IMR-90 (cell line): ENCODE results near the gene RAB9A.

Experiments
- CEBPB ChIP-seq: IDR thresholded peaks from 2 replicates; pipeline ENCODE4 v1.6.1; 2012; ENCODE audit warnings: low read depth, low read length, improper control_type of control experiment
- CTCF ChIP-seq: conservative IDR thresholded peaks from 2 replicates; pipeline ENCODE4 v1.5.1; 2012; ENCODE audit warnings: mild to moderate bottlenecking, low read depth, low read length, improper control_type of control experiment
- MAFK ChIP-seq: IDR thresholded peaks from 2 replicates; pipeline ENCODE4 v1.6.1; 2012; ENCODE audit warnings: low read depth, low read length, improper control_type of control experiment
- MXI1 ChIP-seq: IDR thresholded peaks from 2 replicates; pipeline ENCODE4 v1.6.1; 2012; ENCODE audit warnings: low read depth, mild to moderate bottlenecking, low read length, moderate library complexity, borderline replicate concordance
- NFE2L2 ChIP-seq: fragments of 150-350 bp; IDR thresholded peaks from 2 replicates; pipeline ENCODE4 v1.6.1; 2016; ENCODE audit warnings: low read depth, mild to moderate bottlenecking, low read length
- POLR2A ChIP-seq: IDR thresholded peaks from 2 replicates; pipeline ENCODE4 v1.6.1; 2012; ENCODE audit warnings: mild to moderate bottlenecking, low read depth, low read length
- RFX5 ChIP-seq: IDR thresholded peaks from 2 replicates; pipeline ENCODE4 v1.8.0; 2012; ENCODE audit warnings: low read depth, mild to moderate bottlenecking, low read length, moderate library complexity
- SMC3 ChIP-seq: fragments of 150-350 bp; IDR thresholded peaks from 2 replicates; pipeline ENCODE4 v1.6.1; 2016; ENCODE audit warnings: low read depth, mild to moderate bottlenecking, antibody characterized with exemption, low read length, moderate library complexity

- no peak for TF ChIP-seq CTCF
- TF ChIP-seq POLR2A, result no peak
- no peak for TF ChIP-seq NFE2L2
- TF ChIP-seq MAFK, result no peak
- TF ChIP-seq MXI1, result no peak
- no peak for TF ChIP-seq RFX5
- no peak for TF ChIP-seq CEBPB
- TF ChIP-seq SMC3, result no peak
These were observed 32.4 kb downstream of the RAB9A start for GRCh38 chrX:13721371-13721770.
